Vagina (tissue), 2 donors: ENCODE data around the gene NINJ2. TPM values are rescaled to one million over a fixed set of nuclear protein-coding genes. Genes with fewer than 3 reads are reported as not detected.
"Not testable (repeated sequence)": the region's sequence is repeated elsewhere in the genome, so short reads cannot be mapped to it uniquely, and the experiment has no call there.

Experiments
- DNase-seq, 2 donors: peaks; one replicate each; pipeline ENCODE4 v3.0.0-alpha.2; 2017; ENCODE audit errors: extremely low spot score in 2 of 2
- H3K27ac ChIP-seq: fragments of 200-600 bp; sonication (generic); one replicate; pipeline ENCODE4 v1.5.1; 2019
- H3K27me3 ChIP-seq: fragments of 200-600 bp; sonication (generic); one replicate; pipeline ENCODE4 v1.5.1; 2019
- H3K36me3 ChIP-seq, 2 donors: fragments of 200-600 bp; sonication (generic); one replicate each; pipeline ENCODE4 v1.5.1; 2017 to 2019
- H3K4me1 ChIP-seq: fragments of 200-600 bp; sonication (generic); one replicate; pipeline ENCODE4 v1.5.1; 2019
- H3K4me3 ChIP-seq, 2 donors: fragments of 200-600 bp; sonication (generic); 1 replicate in 1 of 2; 2 replicates in 1 of 2; pipeline ENCODE4 v1.5.1; 2016 to 2019
- H3K9me3 ChIP-seq: fragments of 200-600 bp; sonication (generic); one replicate; pipeline ENCODE4 v1.5.1; 2019
- POLR2A ChIP-seq, 2 donors: fragments of 450-650 bp; IDR thresholded peaks; one replicate each; pipeline ENCODE4 v1.6.1; 2017; ENCODE audit warnings: antibody characterized with exemption in 2 of 2, mild to moderate bottlenecking in 2 of 2, moderate library complexity in 2 of 2
- POLR2AphosphoS5 ChIP-seq, 2 donors: sonication (generic); formaldehyde crosslinking; IDR thresholded peaks; one replicate each; pipeline ENCODE4 v1.9.0; 2017; ENCODE audit warnings: antibody characterized with exemption in 2 of 2, mild to moderate bottlenecking in 2 of 2, low read depth in 1 of 2; ENCODE audit not compliant: insufficient read depth in 1 of 2
- intact Hi-C: fragments of 100-400 bp; cut with DNase I; formaldehyde crosslinking; loops from one replicate; pipeline ENCODE4 v1.15.1; 2023
- total RNA-seq: library from RNA; depleted of rRNA; stranded (reverse); fragments of >200 nt; gene quantifications from one replicate; pipeline ENCODE4 v1.2.3, GENCODE V29; 2016
- TF ChIP-seq, protein P1 (sequence below), 3 experiments: fragments of 450-650 bp in 2 of 3; fragments of 200-600 bp in 1 of 3; sonication (generic) in 1 of 3; IDR thresholded peaks; one replicate each; pipeline ENCODE4 v1.5.1; 2017 to 2019; ENCODE audit warnings: antibody characterized with exemption in 3 of 3, mild to moderate bottlenecking in 2 of 3, moderate library complexity in 2 of 3

The NINJ2 gene
- total RNA-seq, 1 donor from 2014 or later: 23.8 TPM

DNA sequence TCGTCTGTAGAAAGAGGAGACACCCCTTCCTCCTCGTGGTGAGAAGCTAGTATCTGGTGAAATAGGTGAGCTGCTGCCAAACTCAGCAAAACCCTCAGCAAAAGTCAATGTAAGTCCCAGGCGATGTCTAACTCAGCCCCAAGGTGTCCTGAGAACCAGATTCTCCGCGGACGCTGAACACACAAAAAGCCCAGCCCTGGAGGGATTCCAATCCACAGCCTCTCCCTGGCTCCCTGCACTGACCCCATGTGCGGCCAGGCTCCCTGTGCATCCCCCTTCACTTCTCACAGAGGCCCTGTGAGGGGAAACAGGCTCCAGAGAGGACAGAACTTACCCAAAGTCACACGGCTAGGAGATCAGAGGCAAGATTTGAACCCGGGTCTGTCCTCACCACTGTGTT, 81.5 kb downstream of the NINJ2 start:
- no peak for DNase-seq
- intact Hi-C loops: no loop called here
- H3K4me1 ChIP-seq: peaks cover 2% of the 10 kb centered on the region
- no peaks in the 10 kb centered on the region for H3K9me3 ChIP-seq
- no peak overlapping the region for H3K27ac ChIP-seq
- H3K36me3 ChIP-seq: no peaks in the 10 kb centered on the region
- TF ChIP-seq POLR2AphosphoS5 (IDR thresholded peaks at IDR 0.05; ENCODE audit: insufficient read depth in 1 of 2, low read depth in 1 of 2) (no peak), POLR2A (IDR thresholded peaks at IDR 0.05) (no peak)
- TF ChIP-seq, protein P1, sequence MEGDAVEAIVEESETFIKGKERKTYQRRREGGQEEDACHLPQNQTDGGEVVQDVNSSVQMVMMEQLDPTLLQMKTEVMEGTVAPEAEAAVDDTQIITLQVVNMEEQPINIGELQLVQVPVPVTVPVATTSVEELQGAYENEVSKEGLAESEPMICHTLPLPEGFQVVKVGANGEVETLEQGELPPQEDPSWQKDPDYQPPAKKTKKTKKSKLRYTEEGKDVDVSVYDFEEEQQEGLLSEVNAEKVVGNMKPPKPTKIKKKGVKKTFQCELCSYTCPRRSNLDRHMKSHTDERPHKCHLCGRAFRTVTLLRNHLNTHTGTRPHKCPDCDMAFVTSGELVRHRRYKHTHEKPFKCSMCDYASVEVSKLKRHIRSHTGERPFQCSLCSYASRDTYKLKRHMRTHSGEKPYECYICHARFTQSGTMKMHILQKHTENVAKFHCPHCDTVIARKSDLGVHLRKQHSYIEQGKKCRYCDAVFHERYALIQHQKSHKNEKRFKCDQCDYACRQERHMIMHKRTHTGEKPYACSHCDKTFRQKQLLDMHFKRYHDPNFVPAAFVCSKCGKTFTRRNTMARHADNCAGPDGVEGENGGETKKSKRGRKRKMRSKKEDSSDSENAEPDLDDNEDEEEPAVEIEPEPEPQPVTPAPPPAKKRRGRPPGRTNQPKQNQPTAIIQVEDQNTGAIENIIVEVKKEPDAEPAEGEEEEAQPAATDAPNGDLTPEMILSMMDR (IDR thresholded peaks at IDR 0.05): no peak
- H3K4me3 ChIP-seq: no peak overlapping the region
- no peaks in the 10 kb centered on the region for H3K27me3 ChIP-seq

DNA sequence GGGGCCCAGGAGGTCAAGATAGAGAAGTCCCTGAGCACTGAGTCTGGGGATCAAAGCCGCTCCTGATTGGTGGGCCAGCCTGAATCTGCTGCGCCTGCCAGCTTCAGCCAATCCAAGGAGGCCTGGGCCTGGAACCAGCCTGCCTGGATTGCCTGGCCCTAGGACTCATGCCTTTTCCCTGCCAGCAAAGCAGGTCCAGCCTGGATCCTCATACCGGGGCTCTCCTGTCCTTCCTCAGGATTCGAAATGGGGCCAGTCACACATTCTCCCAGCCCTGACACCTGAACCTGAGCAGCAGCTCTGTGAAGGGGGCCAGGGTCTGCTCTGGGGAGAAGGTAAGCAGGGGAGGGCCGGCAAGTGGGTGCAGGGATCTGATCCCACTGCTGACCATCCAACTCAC, 81.9 kb downstream of the NINJ2 start:
- H3K27ac ChIP-seq: no peak overlapping the region
- H3K36me3 ChIP-seq: no peaks in the 10 kb centered on the region
- DNase-seq: no peak
- TF ChIP-seq, protein P1 (IDR thresholded peaks at IDR 0.05): no peak
- TF ChIP-seq POLR2A (IDR thresholded peaks at IDR 0.05) (no peak), POLR2AphosphoS5 (IDR thresholded peaks at IDR 0.05; ENCODE audit: insufficient read depth in 1 of 2, low read depth in 1 of 2) (no peak)
- intact Hi-C loops: no loop called here
- H3K9me3 ChIP-seq: no peaks in the 10 kb centered on the region
- peaks cover 6% of the 10 kb centered on the region for H3K4me1 ChIP-seq
- no peaks in the 10 kb centered on the region for H3K27me3 ChIP-seq
- no peak overlapping the region for H3K4me3 ChIP-seq

DNA sequence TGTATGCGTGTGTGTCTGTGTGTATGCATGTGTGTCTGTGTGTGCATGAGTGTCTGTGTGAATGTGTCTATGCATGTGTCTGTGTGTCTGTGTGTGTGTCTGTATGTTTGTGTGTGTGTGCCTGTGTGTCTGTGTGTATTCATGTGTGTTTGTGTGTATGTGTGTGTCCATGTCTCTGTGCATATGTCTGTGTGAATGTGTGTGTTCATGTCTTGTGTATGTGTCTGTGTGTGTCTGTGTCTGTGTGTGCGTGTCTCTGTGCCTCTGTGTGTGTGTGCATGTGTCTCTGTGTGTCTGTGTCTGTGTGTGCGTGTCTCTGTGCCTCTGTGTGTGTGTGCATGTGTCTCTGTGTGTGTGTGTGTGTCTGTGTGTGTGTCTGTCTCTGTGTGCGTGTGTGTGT, 82.4 kb downstream of the NINJ2 start:
- no peak overlapping the region for H3K27ac ChIP-seq
- no peak for DNase-seq
- no peaks in the 10 kb centered on the region for H3K36me3 ChIP-seq
- H3K27me3 ChIP-seq: no peaks in the 10 kb centered on the region
- no peak for TF ChIP-seq POLR2A (IDR thresholded peaks at IDR 0.05)
- TF ChIP-seq POLR2AphosphoS5 (IDR thresholded peaks at IDR 0.05; ENCODE audit: insufficient read depth in 1 of 2, low read depth in 1 of 2): no peak
- TF ChIP-seq, protein P1 (IDR thresholded peaks at IDR 0.05): no peak
- peaks cover 11% of the 10 kb centered on the region for H3K4me1 ChIP-seq
- intact Hi-C loops: no loop called here
- H3K4me3 ChIP-seq: no peak overlapping the region
- no peaks in the 10 kb centered on the region for H3K9me3 ChIP-seq

- peak overlapping the region; percentile 7 for H3K27ac ChIP-seq
- peaks cover 24% of the 10 kb centered on the region for H3K4me1 ChIP-seq
- TF ChIP-seq, protein P1 (IDR thresholded peaks at IDR 0.05): no peak
- TF ChIP-seq POLR2A (IDR thresholded peaks at IDR 0.05) (no peak), POLR2AphosphoS5 (IDR thresholded peaks at IDR 0.05; ENCODE audit: insufficient read depth in 1 of 2, low read depth in 1 of 2) (no peak)
- intact Hi-C loops: no loop called here
- DNase-seq: no peak
- H3K36me3 ChIP-seq: no peaks in the 10 kb centered on the region
- no peak overlapping the region for H3K4me3 ChIP-seq
- no peaks in the 10 kb centered on the region for H3K27me3 ChIP-seq
- no peaks in the 10 kb centered on the region for H3K9me3 ChIP-seq
Measured at GRCh38 chr12:579420-580110, 83.7 kb downstream of the NINJ2 start.

DNA sequence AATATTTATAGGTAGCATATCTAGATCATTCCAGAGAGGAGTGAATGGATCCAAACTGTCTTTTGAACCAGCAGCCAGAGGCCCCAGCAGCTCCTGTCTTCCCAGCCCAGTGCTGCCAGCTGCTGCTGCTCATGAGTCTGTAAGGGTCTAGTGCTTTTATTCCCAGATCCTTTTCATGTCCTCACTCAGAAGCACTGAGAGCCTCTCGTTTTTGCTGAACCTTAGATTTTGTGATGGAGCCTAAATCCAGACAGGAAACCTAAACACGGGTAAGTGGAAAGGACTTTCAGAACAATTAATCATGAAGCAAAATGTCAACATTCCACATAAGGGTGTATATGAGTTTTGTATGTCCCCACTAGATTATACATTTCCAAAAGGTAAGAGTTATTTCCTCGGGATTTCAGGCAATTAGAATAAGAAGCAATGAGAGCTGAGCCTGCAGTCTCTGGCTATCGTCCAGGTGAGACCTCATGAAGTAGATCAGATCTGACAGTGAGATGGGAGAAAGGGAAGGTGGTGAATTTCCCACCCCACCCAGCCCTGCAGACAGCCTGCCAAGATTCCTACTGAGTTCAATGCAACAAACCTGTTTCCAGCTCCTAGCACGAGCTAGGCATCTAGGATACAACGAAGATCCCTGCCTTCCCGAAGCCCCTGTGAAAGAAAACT, 84.4 kb downstream of the NINJ2 start:
- intact Hi-C loops: no loop called here

GRCh38 chr12:577994-578747, 85.1 kb downstream of the NINJ2 start:
- H3K9me3 ChIP-seq, intact Hi-C loops: not testable (repeated sequence)
- H3K27ac ChIP-seq: peak overlapping the region; percentile 7

More for the DNA sequence above, 84.4 kb downstream of the NINJ2 start:
- Histone ChIP-seq H3K36me3 (no peaks in the 10 kb centered on the region), H3K27ac (peak overlapping the region; percentile 7), H3K4me1 (peaks cover 31% of the 10 kb centered on the region), H3K9me3 (no peaks in the 10 kb centered on the region), H3K4me3 (no peak overlapping the region), H3K27me3 (no peaks in the 10 kb centered on the region)
- no peak for DNase-seq
- no peak for TF ChIP-seq POLR2AphosphoS5 (IDR thresholded peaks at IDR 0.05; ENCODE audit: insufficient read depth in 1 of 2, low read depth in 1 of 2)
- no peak for TF ChIP-seq POLR2A (IDR thresholded peaks at IDR 0.05)
- TF ChIP-seq, protein P1 (IDR thresholded peaks at IDR 0.05): no peak

More at GRCh38 chr12:577994-578747, 85.1 kb downstream of the NINJ2 start:
- H3K36me3 ChIP-seq, H3K27me3 ChIP-seq, H3K4me3 ChIP-seq, DNase-seq: not testable (repeated sequence)
- H3K4me1 ChIP-seq: peaks cover 38% of the 10 kb centered on the region
